Measurements from ENCODE around the gene CPT1A.

Gene CPT1A

DNA sequence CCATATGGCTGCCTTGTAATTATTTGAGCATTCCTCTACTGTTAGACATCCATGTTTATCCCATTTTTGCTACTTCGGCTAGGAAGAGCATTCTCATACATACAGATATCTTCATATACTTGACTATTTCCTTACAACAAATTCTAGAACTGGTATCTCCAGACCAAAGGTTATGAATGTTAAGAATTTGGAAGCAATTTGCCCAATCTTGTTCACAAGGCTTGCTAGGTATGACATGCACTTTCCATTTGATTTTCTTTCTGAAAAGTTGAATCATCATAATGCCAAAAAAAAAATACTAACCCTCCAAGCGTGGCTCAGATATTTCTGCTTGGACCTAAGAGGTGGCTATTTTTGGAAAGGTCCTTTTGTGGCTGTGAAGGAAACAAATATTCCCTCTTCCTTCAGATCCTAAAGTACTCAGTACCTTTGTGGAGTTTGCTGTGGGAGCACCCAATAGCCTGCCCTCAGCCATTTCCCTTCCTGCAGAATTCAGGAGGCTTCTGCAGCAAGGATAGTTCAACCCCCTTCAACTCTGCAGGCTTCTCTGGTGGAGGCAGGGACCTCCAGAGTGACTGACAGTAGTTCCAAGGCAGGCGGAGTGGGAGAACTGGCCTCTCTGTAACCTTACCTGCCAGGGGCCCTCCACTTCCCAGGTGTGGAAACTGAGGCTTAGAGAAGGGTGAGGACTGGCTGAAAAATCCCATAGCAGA is 22.0 kb upstream of the CPT1A start:
- TF ChIP-seq EZH2phosphoT487 (IDR thresholded peaks at IDR 0.05; ENCODE audit: borderline replicate concordance): no peak
- TF ChIP-seq, protein P1, sequence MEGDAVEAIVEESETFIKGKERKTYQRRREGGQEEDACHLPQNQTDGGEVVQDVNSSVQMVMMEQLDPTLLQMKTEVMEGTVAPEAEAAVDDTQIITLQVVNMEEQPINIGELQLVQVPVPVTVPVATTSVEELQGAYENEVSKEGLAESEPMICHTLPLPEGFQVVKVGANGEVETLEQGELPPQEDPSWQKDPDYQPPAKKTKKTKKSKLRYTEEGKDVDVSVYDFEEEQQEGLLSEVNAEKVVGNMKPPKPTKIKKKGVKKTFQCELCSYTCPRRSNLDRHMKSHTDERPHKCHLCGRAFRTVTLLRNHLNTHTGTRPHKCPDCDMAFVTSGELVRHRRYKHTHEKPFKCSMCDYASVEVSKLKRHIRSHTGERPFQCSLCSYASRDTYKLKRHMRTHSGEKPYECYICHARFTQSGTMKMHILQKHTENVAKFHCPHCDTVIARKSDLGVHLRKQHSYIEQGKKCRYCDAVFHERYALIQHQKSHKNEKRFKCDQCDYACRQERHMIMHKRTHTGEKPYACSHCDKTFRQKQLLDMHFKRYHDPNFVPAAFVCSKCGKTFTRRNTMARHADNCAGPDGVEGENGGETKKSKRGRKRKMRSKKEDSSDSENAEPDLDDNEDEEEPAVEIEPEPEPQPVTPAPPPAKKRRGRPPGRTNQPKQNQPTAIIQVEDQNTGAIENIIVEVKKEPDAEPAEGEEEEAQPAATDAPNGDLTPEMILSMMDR (conservative IDR thresholded peaks at IDR 0.05; ENCODE audit: low read length): no peak
- Histone ChIP-seq H3K9ac (ENCODE audit: low read depth, low read length, poor library complexity, severe bottlenecking) (no peak overlapping the region), H3K4me2 (ENCODE audit: low read depth, low read length, poor library complexity, severe bottlenecking) (no peak overlapping the region), H3K4me1 (ENCODE audit: insufficient read depth, low read length, poor library complexity, severe bottlenecking) (no peaks in the 10 kb centered on the region), H3K36me3 (ENCODE audit: insufficient read depth, low read length) (no peaks in the 10 kb centered on the region), H3K79me2 (ENCODE audit: insufficient read depth, low read length) (no peaks in the 10 kb centered on the region), H4K20me1 (ENCODE audit: insufficient read depth, low read length, poor library complexity, severe bottlenecking) (no peaks in the 10 kb centered on the region), H3K4me3 (ENCODE audit: low read length, poor library complexity, severe bottlenecking) (no peak overlapping the region), H2AFZ (ENCODE audit: low read length) (no peak overlapping the region), H3F3A (ENCODE audit: low read depth) (no peaks in the 10 kb centered on the region), H3K9me2 (replicated peaks; ENCODE audit: low read depth, low read length) (no peaks in the 10 kb centered on the region), H3K27me3 (ENCODE audit: insufficient read depth, low read length, poor library complexity, severe bottlenecking) (no peaks in the 10 kb centered on the region), H3K9me3 (ENCODE audit: insufficient read depth, low read depth, low read length) (no peaks in the 10 kb centered on the region)

- H4K20me1 ChIP-seq (ENCODE audit: insufficient read depth, low read length, poor library complexity, severe bottlenecking): no peaks in the 10 kb centered on the region
- no peaks in the 10 kb centered on the region for H3K79me2 ChIP-seq (ENCODE audit: insufficient read depth, low read length)
- H3K4me1 ChIP-seq (ENCODE audit: insufficient read depth, low read length, poor library complexity, severe bottlenecking): no peaks in the 10 kb centered on the region
- H2AFZ ChIP-seq (ENCODE audit: low read length): no peak overlapping the region
- no peak overlapping the region for H3K4me3 ChIP-seq (ENCODE audit: low read length, poor library complexity, severe bottlenecking)
- H3K9me3 ChIP-seq (ENCODE audit: insufficient read depth, low read depth, low read length): no peaks in the 10 kb centered on the region
- TF ChIP-seq, protein P1 (conservative IDR thresholded peaks at IDR 0.05; ENCODE audit: low read length): no peak
- TF ChIP-seq EZH2phosphoT487 (IDR thresholded peaks at IDR 0.05; ENCODE audit: borderline replicate concordance): no peak
- no peaks in the 10 kb centered on the region for H3K27me3 ChIP-seq (ENCODE audit: insufficient read depth, low read length, poor library complexity, severe bottlenecking)
- no peaks in the 10 kb centered on the region for H3K36me3 ChIP-seq (ENCODE audit: insufficient read depth, low read length)
- no peaks in the 10 kb centered on the region for H3F3A ChIP-seq (ENCODE audit: low read depth)
- H3K9ac ChIP-seq (ENCODE audit: low read depth, low read length, poor library complexity, severe bottlenecking): no peak overlapping the region
- no peaks in the 10 kb centered on the region for H3K9me2 ChIP-seq (replicated peaks; ENCODE audit: low read depth, low read length)
- H3K4me2 ChIP-seq (ENCODE audit: low read depth, low read length, poor library complexity, severe bottlenecking): no peak overlapping the region
Measured at GRCh38 chr11:68862421-68862820, 20.7 kb upstream of the CPT1A start.

DNA sequence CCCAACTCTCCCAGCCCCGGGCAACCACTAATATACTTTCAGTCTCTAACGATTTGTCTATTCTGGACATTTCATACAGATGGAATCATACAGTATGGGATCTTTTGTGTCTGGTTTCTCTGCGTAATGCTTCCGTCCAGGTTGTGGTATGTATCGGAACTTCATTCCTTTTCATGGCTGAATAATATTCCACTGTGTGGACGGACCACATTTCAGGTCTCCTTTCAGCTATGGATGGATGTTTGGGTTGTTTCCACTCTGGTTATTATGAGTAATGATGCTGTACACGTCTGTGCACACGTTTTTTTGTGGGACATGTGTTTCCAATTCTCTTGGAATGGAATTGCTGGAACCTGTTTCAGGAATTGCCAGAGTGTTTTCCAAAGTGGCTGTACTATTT is 17.4 kb upstream of the CPT1A start:
- no peak overlapping the region for H3K9ac ChIP-seq (ENCODE audit: low read depth, low read length, poor library complexity, severe bottlenecking)
- H3K9me2 ChIP-seq (replicated peaks; ENCODE audit: low read depth, low read length): no peaks in the 10 kb centered on the region
- no peaks in the 10 kb centered on the region for H3K27me3 ChIP-seq (ENCODE audit: insufficient read depth, low read length, poor library complexity, severe bottlenecking)
- TF ChIP-seq, protein P1 (conservative IDR thresholded peaks at IDR 0.05; ENCODE audit: low read length): no peak
- no peak for TF ChIP-seq EZH2phosphoT487 (IDR thresholded peaks at IDR 0.05; ENCODE audit: borderline replicate concordance)
- no peaks in the 10 kb centered on the region for H3F3A ChIP-seq (ENCODE audit: low read depth)
- no peaks in the 10 kb centered on the region for H3K36me3 ChIP-seq (ENCODE audit: insufficient read depth, low read length)
- H3K4me3 ChIP-seq (ENCODE audit: low read length, poor library complexity, severe bottlenecking): no peak overlapping the region
- no peaks in the 10 kb centered on the region for H3K79me2 ChIP-seq (ENCODE audit: insufficient read depth, low read length)
- H4K20me1 ChIP-seq (ENCODE audit: insufficient read depth, low read length, poor library complexity, severe bottlenecking): no peaks in the 10 kb centered on the region
- H3K9me3 ChIP-seq (ENCODE audit: insufficient read depth, low read depth, low read length): no peaks in the 10 kb centered on the region
- H2AFZ ChIP-seq (ENCODE audit: low read length): no peak overlapping the region
- H3K4me1 ChIP-seq (ENCODE audit: insufficient read depth, low read length, poor library complexity, severe bottlenecking): no peaks in the 10 kb centered on the region
- H3K4me2 ChIP-seq (ENCODE audit: low read depth, low read length, poor library complexity, severe bottlenecking): no peak overlapping the region
